Measurements from ENCODE around the gene PRPF31.

PRPF31 gene

DNA sequence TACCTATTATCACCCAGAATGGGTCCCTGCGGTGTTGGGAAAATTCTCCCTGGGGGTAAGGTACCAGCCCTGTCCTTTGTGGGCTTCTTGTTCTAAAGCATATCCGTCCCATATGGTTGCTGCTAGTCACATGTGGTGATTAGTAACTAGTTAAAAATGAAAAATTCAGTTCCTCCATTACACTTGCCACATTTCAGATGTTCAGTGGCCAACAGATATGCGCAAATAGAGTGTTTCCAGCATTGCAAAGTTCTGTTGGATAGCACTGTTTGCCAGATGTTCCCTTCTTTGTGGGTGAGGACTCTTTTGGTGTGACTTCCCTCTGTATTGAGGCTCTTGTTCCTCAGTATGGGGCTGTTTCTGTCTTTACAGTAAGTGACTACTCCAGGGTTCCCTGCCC, 25.8 kb downstream of the PRPF31 start:
- POLR2A ChIA-PET (ENCODE audit: low non-redundant PET): interaction anchor here (0.6 kb wide), 1 partner anchor 161 kb away, joined by 5 read pairs; no protein-coding TSS in a partner anchor
- no peak for TF ChIP-seq CTCF (conservative IDR thresholded peaks at IDR 0.05; ENCODE audit: low read depth)
- no peak for DNase-seq (ENCODE audit: low spot score)
- no peak overlapping the region for H3K27ac ChIP-seq
- CTCF ChIA-PET: no interaction called here

- no peak for DNase-seq (ENCODE audit: low spot score)
- POLR2A ChIA-PET (ENCODE audit: low non-redundant PET): no interaction called here
- no peak overlapping the region for H3K27ac ChIP-seq
- TF ChIP-seq CTCF (conservative IDR thresholded peaks at IDR 0.05; ENCODE audit: low read depth): no peak
- CTCF ChIA-PET: interaction anchor here (0.6 kb wide), 1 partner anchor 17 kb away, joined by 4 read pairs; no protein-coding TSS in a partner anchor
Measured at GRCh38 chr19:54142166-54142780, 26.7 kb downstream of the PRPF31 start.

DNA sequence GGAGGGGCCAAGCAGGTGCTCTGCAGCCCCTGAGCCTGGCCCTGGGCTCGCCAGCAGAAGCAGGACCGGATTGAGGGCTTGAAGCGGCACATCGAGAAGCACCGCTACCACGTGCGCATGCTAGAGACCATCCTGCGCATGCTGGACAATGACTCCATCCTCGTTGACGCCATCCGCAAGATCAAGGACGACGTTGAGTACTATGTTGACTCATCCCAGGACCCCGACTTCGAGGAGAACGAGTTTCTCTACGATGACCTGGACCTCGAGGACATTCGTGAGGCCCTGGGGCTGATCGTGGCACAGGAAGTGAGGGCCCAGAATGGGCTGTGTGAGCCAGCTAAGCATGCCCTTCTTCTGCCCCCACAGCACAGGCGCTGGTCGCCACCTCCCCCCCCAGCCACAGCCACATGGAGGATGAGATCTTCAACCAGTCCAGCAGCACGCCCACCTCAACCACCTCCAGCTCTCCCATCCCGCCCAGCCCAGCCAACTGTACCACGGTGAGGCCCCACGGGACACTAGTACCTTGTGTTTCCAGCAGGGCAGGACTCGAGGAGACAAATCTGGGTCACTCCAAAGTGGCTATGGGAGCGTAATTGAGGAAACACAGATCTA, 30.1 kb downstream of the PRPF31 start:
- DNase-seq (ENCODE audit: low spot score): no peak
- peak overlapping the region; percentile 65 for H3K27ac ChIP-seq
- CTCF ChIA-PET: no interaction called here
- POLR2A ChIA-PET (ENCODE audit: low non-redundant PET): no interaction called here
- no peak for TF ChIP-seq CTCF (conservative IDR thresholded peaks at IDR 0.05; ENCODE audit: low read depth)

DNA sequence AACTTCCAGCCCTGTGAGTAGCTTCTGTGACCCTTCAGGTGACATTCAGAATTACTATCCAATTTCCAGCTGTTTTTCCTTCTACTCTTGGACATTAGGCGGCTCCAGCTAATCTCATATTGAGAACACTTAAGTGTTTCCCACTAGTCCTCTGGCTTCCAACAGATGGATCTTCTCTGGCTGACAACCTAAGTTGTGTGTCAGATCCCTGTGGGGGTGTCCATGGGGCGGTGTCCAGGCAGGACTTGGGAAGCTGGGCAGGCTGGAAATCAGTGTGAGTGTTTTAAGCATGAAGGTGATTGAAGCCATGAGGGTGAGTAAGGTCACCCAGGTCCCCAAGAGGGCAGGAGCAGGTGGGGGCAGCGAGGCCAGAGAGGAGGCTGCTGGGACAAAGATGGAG, 32.1 kb downstream of the PRPF31 start:
- POLR2A ChIA-PET (ENCODE audit: low non-redundant PET): interaction anchor here (1.5 kb wide), 1 partner anchor 11 kb away, joined by 5 read pairs; the partner anchor contains the start of gene CNOT3
- CTCF ChIA-PET: interaction anchor here (0.6 kb wide), 1 partner anchor 1468 kb away, joined by 3 read pairs; no protein-coding TSS in a partner anchor

GRCh38 chr19:54148158-54148557, 32.6 kb downstream of the PRPF31 start:
- peak overlapping the region; percentile 65 for H3K27ac ChIP-seq

More for the DNA sequence above, 32.1 kb downstream of the PRPF31 start:
- DNase-seq (ENCODE audit: low spot score): no peak
- no peak for TF ChIP-seq CTCF (conservative IDR thresholded peaks at IDR 0.05; ENCODE audit: low read depth)
- H3K27ac ChIP-seq: peak overlapping the region; percentile 65

More at GRCh38 chr19:54148158-54148557, 32.6 kb downstream of the PRPF31 start:
- ChIA-PET POLR2A (ENCODE audit: low non-redundant PET) (interaction anchor here (1.5 kb wide), 1 partner anchor 11 kb away, joined by 5 read pairs; the partner anchor contains the start of gene CNOT3), CTCF (interaction anchor here (0.6 kb wide), 1 partner anchor 1468 kb away, joined by 3 read pairs; no protein-coding TSS in a partner anchor)
- TF ChIP-seq CTCF (conservative IDR thresholded peaks at IDR 0.05; ENCODE audit: low read depth): no peak
- DNase-seq (ENCODE audit: low spot score): no peak

All from RWPE1 (cell line).